22Rv1 (cell line): ENCODE results near the gene COL16A1.

Source experiments
- H3K27ac ChIP-seq: fragments of 450-650 bp; 2 replicates; pipeline ENCODE4 v1.5.1; 2017
- ZFX ChIP-seq: fragments of 450-650 bp; IDR thresholded peaks from 2 replicates; pipeline ENCODE4 v1.6.1; 2017; ENCODE audit warnings: antibody characterized with exemption, borderline replicate concordance
- TF ChIP-seq, protein P1 (sequence below): fragments of 450-650 bp; IDR thresholded peaks from 2 replicates; pipeline ENCODE4 v1.5.1; 2017; ENCODE audit warnings: mild to moderate bottlenecking

The COL16A1 gene

DNA sequence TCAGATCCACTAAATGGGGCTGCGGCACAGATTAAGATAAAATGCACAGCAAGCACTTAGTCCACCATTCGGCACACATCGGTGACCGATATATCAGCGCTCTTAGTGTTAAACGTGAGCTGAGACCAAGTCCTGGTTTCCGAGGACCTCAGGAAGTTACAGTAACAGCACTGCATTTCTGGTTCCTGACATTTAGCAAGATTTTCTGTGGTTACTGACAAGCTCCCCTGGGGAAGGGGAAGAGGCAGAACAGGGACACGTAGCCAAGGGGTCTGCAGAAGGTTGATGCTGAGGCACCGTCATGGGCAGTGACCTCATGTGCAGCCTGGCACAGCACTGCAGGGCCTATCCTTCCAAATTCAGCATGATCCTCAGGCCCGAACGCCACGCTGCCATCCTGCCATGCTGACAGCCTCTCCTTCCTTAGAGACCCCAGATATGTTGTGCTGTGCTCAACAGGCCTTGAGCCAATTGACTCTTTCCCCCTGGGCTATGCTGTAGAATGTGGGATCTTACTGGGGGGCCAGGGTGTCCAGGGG is 45.8 kb downstream of the COL16A1 start:
- TF ChIP-seq ZFX = no peak
- TF ChIP-seq, protein P1, sequence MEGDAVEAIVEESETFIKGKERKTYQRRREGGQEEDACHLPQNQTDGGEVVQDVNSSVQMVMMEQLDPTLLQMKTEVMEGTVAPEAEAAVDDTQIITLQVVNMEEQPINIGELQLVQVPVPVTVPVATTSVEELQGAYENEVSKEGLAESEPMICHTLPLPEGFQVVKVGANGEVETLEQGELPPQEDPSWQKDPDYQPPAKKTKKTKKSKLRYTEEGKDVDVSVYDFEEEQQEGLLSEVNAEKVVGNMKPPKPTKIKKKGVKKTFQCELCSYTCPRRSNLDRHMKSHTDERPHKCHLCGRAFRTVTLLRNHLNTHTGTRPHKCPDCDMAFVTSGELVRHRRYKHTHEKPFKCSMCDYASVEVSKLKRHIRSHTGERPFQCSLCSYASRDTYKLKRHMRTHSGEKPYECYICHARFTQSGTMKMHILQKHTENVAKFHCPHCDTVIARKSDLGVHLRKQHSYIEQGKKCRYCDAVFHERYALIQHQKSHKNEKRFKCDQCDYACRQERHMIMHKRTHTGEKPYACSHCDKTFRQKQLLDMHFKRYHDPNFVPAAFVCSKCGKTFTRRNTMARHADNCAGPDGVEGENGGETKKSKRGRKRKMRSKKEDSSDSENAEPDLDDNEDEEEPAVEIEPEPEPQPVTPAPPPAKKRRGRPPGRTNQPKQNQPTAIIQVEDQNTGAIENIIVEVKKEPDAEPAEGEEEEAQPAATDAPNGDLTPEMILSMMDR = no peak
- no peak overlapping the region for H3K27ac ChIP-seq

DNA sequence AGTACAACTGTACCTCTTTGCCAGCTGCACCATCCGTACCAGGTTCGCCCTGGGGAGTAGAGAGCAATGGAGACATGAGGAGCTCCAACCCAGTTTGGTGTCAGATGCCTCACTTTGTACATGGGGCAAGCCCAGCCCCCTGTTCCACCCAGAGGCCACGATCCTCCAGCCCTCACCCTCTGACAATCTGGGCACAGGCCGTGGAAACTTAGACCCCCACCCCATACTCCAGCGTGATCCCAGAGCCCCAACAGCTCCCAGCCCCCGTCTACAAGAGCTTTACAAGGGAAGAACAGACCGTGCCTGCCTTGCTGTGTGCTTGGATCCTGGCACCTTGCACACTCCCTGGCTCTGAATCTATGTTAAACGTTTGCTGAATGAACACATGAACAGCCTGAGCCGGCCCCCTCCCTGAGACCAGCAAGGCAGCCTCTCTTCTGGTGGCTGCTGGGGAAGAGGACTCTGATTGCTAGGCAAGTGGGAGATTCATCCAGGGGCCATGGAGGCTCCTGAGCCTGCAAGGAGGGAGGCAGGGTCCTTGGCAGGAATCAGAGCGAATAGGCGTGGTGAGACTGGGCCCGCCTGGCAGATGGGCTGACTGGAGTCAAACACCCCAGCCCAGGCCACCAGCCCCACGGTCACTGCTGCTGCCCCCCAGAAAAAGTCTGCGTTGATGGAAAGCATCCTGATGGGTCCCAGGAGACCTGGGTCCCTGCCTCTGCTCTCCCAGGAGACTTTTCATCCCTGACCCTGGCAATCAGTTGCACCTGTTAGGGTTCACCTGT is 46.6 kb downstream of the COL16A1 start:
- no peak overlapping the region for H3K27ac ChIP-seq
- TF ChIP-seq, protein P1 = no peak
- no peak for TF ChIP-seq ZFX

DNA sequence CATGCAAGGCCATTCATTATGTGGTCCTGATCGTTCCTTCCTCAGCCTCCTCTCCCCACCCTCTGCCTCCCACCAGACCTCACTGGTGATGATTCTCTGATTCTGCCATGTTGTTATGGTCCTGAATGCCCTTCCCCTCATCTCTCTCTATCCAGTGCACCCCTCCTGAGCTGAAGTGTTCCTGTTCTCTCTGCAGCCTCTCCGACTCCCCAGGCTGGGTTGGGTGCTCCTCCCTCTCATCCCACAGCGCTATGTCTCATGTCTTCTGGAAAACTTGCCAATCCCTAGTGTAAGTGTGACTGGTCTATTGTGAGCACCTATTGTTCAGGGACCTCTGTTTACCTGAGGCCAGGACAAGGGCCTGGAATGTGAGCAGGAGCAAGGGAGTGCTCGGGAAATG is 48.1 kb downstream of the COL16A1 start:
- TF ChIP-seq, protein P1 = no peak
- no peak for TF ChIP-seq ZFX
- H3K27ac ChIP-seq = no peak overlapping the region

DNA sequence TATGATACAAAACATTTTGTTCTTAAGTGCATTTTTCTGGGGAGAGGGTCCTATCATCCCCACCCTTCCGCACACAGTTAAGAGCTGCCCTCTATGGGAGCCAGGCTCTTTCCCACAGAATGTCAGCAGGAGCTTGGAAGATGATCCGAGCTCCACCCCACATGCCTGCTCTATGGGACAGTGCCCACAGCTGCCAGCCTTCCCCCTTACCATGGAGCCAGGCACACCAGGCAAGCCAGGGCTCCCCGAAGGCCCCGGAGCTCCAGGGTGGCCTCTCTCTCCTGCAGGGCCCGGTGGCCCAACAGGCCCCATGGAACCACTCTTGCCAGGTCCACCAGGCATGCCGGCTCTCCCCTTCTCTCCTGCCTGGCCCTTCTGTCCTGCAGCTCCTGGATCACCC is 48.7 kb downstream of the COL16A1 start:
- TF ChIP-seq ZFX = no peak
- TF ChIP-seq, protein P1 = no peak
- no peak overlapping the region for H3K27ac ChIP-seq

DNA sequence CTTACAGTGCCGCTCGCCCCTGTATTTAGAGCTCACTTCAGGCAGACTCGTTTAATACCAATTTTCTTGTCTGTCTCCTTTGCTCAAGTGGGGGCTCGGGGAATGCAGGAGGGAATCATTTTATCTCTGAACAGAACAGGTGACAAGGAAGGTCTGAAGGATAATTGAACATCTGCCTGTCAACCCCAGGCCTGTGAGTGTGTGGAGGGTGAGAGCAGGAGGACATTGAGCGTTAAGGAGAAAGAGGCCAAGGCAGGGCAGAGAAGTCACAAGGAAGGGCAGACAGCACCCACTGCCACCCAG is 49.4 kb downstream of the COL16A1 start:
- no peak overlapping the region for H3K27ac ChIP-seq
- TF ChIP-seq, protein P1 = no peak
- no peak for TF ChIP-seq ZFX

DNA sequence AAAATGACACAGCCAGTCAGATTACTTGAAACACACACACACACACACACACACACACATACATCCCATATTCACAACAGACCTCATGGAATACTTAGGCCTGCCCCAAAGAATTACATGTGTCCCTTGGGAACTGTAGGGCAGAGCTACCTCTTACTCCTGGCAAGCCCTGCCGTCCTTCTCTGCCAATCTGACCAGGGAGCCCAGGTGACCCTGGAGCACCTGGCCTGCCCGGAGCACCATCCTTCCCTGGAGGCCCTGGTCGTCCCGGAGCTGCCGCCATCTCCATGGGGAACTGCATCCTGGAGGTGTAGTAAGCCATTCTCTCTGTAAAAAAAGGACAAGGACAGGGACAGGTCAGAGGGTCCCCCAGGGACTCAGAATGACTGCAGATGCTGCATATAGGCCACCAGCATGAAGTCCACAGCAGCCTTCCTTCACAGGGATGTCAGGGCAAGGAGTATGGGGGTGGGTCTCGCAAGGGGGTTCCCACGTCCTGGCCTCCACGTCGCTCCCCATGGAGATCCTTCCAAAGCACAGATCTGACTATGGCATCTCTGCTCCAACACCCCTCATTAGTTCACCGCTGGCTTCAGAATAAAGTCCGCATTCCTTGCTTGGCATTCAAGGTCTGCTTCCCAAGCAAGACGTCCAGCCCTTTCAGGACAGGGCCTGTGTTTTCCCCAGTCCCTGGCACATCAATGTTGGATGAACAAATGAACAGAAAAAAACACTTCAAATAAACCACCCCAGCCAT is 49.9 kb downstream of the COL16A1 start:
- H3K27ac ChIP-seq = no peak overlapping the region
- TF ChIP-seq, protein P1 = no peak
- TF ChIP-seq ZFX = no peak

DNA sequence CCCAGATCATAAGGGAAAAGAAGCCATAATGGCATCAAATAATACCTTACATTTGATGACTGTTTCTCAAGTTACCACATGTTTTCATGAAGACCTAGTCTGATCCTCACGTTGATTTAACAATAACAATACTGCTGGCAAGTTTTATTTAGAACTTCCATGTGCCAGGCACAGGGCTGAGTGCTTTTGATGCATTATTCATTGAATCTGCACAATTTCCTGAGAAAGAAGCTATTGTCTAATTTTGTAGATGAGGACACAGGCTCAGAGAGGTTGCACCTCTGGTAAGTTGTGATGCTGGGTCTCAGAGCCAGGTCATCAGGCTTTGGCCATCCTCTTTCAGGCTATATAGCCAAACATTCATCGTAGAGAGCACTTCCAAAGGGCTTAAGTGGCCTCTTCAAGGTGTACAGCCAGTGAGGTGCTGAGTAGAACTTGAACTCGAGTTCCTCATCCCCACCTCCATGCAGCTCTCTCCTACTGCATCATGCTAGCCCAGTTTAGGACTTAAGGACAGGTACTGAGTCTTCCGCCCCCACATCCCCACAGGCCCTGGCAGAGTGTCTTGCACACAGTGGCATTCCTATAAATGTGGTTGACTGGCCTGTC is 50.8 kb downstream of the COL16A1 start:
- no peak overlapping the region for H3K27ac ChIP-seq
- TF ChIP-seq, protein P1 = no peak
- no peak for TF ChIP-seq ZFX
